Adrenal gland (tissue), 12 donors: ENCODE data around the gene PLEKHA5. TPM values are rescaled to one million over a fixed set of nuclear protein-coding genes. Genes with fewer than 3 reads are reported as not detected.

Experiments used
- DNase-seq, 7 donors: peaks; one replicate each; pipeline ENCODE4 v3.0.0-alpha.2; 2019 to 2020
- H3K27ac ChIP-seq, 5 donors: fragments of 200-600 bp; sonication (generic) in 4 of 5; 1 replicate in 3 of 5; 2 replicates in 2 of 5; pipeline versions ENCODE4 v1.5.1 to v1.8.0; 2016 to 2020; ENCODE audit warnings: mild to moderate bottlenecking in 1 of 5
- H3K27me3 ChIP-seq: fragments of 200-600 bp; 2 replicates; pipeline ENCODE4 v1.8.0; 2021
- H3K36me3 ChIP-seq, 2 donors: fragments of 200-600 bp; replicated peaks in 1 of 2; 1 replicate in 1 of 2; 2 replicates in 1 of 2; pipeline versions ENCODE4 v1.5.1 to v1.8.0; 2018 to 2022
- H3K4me1 ChIP-seq, 2 donors: fragments of 200-600 bp; replicated peaks in 1 of 2; 1 replicate in 1 of 2; 2 replicates in 1 of 2; pipeline versions ENCODE4 v1.5.1 to v1.8.0; 2018 to 2021
- H3K4me3 ChIP-seq, 4 donors: fragments of 200-600 bp; sonication (generic) in 3 of 4; one replicate each; pipeline ENCODE4 v1.5.1; 2016 to 2018
- H3K9me3 ChIP-seq, 3 donors: fragments of 200-600 bp; sonication (generic) in 1 of 3; replicated peaks in 1 of 3; 1 replicate in 2 of 3; 2 replicates in 1 of 3; pipeline versions ENCODE4 v1.5.1 to v1.8.0; 2016 to 2021
- POLR2A ChIP-seq, 2 donors: fragments of 450-650 bp; IDR thresholded peaks; one replicate each; pipeline ENCODE4 v1.6.1; 2017; ENCODE audit warnings: antibody characterized with exemption in 2 of 2, mild to moderate bottlenecking in 2 of 2, moderate library complexity in 1 of 2
- WGBS, 4 donors: extraction: QIAGEN DNeasy Blood & Tissue Kit in 2 of 4; methylation state at CpG; one replicate each; pipeline versions ENCODE4 v1.1.5 to v1.1.7; 2013 to 2017; 5-methylcytosine and 5-hydroxymethylcytosine counted together
- intact Hi-C, 2 donors: fragments of 100-400 bp; cut with DNase I; formaldehyde crosslinking; loops; one replicate each; pipeline versions ENCODE4 v1.14.1 to v1.15.0; 2022 to 2023
- polyA plus RNA-seq, 3 donors: library from polyadenylated mRNA; stranded (reverse); fragments of 200-250 nt in 2 of 3; fragments of 350-450 nt in 1 of 3; fragmentation: Illumina TruSeq in 1 of 3; extraction: RNeasy Lipid Tissue Mini Kit (QIAGEN cat#74804) in 1 of 3; gene quantifications; one replicate each; pipeline ENCODE4 v1.2.3, GENCODE V29; 2013 to 2014
- total RNA-seq, 9 donors: library from RNA; depleted of rRNA in 4 of 9; stranded (reverse); fragments of >200 nt in 4 of 9; fragments of 120-200 nt in 1 of 9; fragmentation: NEBNext Ultra II Directional in 1 of 9; extraction: Animal tissue kit (Norgen Biotek cat#: 25700) in 1 of 9; gene quantifications; one replicate each; pipeline versions ENCODE4 v1.1.0 to v1.2.4, GENCODE V29; 2013 to 2023
- TF ChIP-seq, protein P1 (sequence below), 6 experiments: fragments of 450-650 bp in 4 of 6; fragments of 200-600 bp in 2 of 6; sonication (generic) in 1 of 6; IDR thresholded peaks; 1 replicate in 5 of 6; 2 replicates in 1 of 6; pipeline versions ENCODE4 v1.5.1 to v1.8.0; 2016 to 2021; ENCODE audit warnings: antibody characterized with exemption in 6 of 6, mild to moderate bottlenecking in 2 of 6, moderate library complexity in 1 of 6
- donor health status: healthy with polysubstance abuse.
- donor health status: Bipolar disorder and iron deficiency.
- donor health status: DM: yes; HTN: yes; CAD: no.
- donor health status: DM: no; HTN: no; CAD: no.
- donor health status: DM: no; HTN: no; CAD: no.
- donor health status: DM: yes; HTN: yes; CAD: no.

PLEKHA5 gene
- total and polyA plus RNA-seq, 12 donors, result 26.1 to 165 (median 95.7) TPM

GRCh38 chr12:19246933-19247332, 117.4 kb downstream of the PLEKHA5 start:
- H3K27ac ChIP-seq, result no peak overlapping the region
- peaks cover 11 to 42% of the 10 kb centered on the region in 2 donors for H3K4me1 ChIP-seq
- H3K27me3 ChIP-seq, result no peaks in the 10 kb centered on the region
- WGBS, 4 donors, result 85 to 91% (median 89%) methylated on average over 4 of the region's 4 CpGs
- no peak overlapping the region for H3K4me3 ChIP-seq
- DNase-seq, result no peak
- TF ChIP-seq, protein P1, sequence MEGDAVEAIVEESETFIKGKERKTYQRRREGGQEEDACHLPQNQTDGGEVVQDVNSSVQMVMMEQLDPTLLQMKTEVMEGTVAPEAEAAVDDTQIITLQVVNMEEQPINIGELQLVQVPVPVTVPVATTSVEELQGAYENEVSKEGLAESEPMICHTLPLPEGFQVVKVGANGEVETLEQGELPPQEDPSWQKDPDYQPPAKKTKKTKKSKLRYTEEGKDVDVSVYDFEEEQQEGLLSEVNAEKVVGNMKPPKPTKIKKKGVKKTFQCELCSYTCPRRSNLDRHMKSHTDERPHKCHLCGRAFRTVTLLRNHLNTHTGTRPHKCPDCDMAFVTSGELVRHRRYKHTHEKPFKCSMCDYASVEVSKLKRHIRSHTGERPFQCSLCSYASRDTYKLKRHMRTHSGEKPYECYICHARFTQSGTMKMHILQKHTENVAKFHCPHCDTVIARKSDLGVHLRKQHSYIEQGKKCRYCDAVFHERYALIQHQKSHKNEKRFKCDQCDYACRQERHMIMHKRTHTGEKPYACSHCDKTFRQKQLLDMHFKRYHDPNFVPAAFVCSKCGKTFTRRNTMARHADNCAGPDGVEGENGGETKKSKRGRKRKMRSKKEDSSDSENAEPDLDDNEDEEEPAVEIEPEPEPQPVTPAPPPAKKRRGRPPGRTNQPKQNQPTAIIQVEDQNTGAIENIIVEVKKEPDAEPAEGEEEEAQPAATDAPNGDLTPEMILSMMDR (IDR thresholded peaks at IDR 0.05), result no peak
- TF ChIP-seq POLR2A (IDR thresholded peaks at IDR 0.05), result no peak
- no peaks in the 10 kb centered on the region for H3K36me3 ChIP-seq
- no peaks in the 10 kb centered on the region for H3K9me3 ChIP-seq
- intact Hi-C loops, result no loop called here

DNA sequence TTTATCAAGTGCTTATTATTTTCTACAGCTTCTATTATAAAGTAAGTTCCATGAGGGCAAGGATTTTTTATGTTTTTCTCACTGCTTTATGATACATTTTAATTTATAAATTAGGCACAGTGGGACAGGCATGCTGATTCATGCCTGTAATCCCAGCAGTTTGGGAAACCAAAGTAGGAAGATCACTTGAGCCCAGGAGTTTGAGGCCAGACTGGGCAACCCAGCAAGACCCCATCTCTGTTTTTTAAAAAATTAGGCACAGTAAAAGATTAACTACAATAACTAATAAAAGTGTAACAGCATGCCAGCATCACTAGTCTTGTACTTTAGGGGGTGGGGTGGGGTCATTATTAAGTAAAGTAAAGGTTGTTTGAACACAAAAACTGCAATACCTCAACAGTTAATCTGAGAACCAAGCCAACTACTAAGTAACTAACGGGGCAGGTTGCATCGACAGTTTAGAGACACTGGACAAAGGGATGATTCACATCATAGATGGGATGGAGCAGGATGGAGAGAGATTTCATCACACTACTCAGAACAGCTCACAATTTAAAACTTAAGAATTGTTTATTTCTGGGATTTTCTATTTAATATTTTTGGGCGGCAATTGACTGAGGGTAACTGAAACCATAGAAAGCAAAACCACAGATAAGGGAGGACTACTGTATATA, 119.5 kb downstream of the PLEKHA5 start:
- H3K9me3 ChIP-seq, result no peaks in the 10 kb centered on the region
- H3K4me3 ChIP-seq, result no peak overlapping the region
- H3K36me3 ChIP-seq, result no peaks in the 10 kb centered on the region
- no peak overlapping the region for H3K27ac ChIP-seq
- no peak for DNase-seq
- H3K27me3 ChIP-seq, result no peaks in the 10 kb centered on the region
- intact Hi-C loops, result no loop called here
- TF ChIP-seq, protein P1 (IDR thresholded peaks at IDR 0.05), result no peak
- TF ChIP-seq POLR2A (IDR thresholded peaks at IDR 0.05), result no peak
- WGBS, 4 donors, result 60 to 70% (median 68%) methylated on average over 3 of the region's 3 CpGs
- peaks cover 6 to 21% of the 10 kb centered on the region in 2 donors for H3K4me1 ChIP-seq

- Histone ChIP-seq H3K27me3 (no peaks in the 10 kb centered on the region), H3K4me3 (no peak overlapping the region), H3K36me3 (no peaks in the 10 kb centered on the region), H3K27ac (no peak overlapping the region), H3K4me1 (peaks cover 0 to 12% of the 10 kb centered on the region in 2 donors), H3K9me3 (no peaks in the 10 kb centered on the region)
- WGBS, 4 donors, result 46 to 55% (median 51%) methylated on average over 3 of the region's 3 CpGs
- DNase-seq, result no peak
- intact Hi-C loops, result no loop called here
- TF ChIP-seq, protein P1 (IDR thresholded peaks at IDR 0.05), result no peak
- no peak for TF ChIP-seq POLR2A (IDR thresholded peaks at IDR 0.05)
These were observed 122.1 kb downstream of the PLEKHA5 start for GRCh38 chr12:19251481-19252132.

DNA sequence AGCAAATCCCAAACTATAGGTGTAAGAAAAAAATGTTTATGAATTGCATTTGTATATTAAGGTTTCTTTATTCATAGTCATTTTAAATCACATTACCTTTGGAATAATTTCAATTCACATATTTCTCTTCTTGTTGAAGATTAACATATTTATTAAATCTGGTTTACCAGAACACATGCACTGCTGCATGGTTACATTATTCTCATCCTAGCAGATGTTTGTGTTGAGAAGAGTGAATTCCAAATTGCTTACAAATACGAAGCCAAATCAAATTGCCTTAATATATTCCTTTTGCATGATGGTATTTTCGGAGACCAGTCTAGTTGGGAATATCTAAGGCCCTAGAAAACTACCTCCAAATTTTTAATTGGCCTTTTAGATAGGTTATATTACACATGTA, 130.6 kb downstream of the PLEKHA5 start:
- Histone ChIP-seq H3K27me3 (no peaks in the 10 kb centered on the region), H3K36me3 (no peaks in the 10 kb centered on the region), H3K27ac (no peak overlapping the region), H3K9me3 (no peaks in the 10 kb centered on the region), H3K4me1 (no peaks in the 10 kb centered on the region), H3K4me3 (no peak overlapping the region)
- no peak for DNase-seq
- TF ChIP-seq, protein P1 (IDR thresholded peaks at IDR 0.05), result no peak
- WGBS, 4 donors, result 96 to 97% (median 96%) methylated on average over 2 of the region's 2 CpGs
- intact Hi-C loops, result no loop called here
